HG03432 (cell line): ENCODE results near the gene GARRE1.

Experiments
- ATAC-seq: cut with Tn5 transposase; IDR thresholded peaks from one replicate; pipeline ENCODE4 v1.9.1; 2021; ENCODE audit warnings: mild to moderate bottlenecking, moderate library complexity; ENCODE audit not compliant: unreplicated experiment

GARRE1 gene

GRCh38 chr19:34288381-34288780 is 34.0 kb downstream of the GARRE1 start:
- ATAC-seq: no peak

DNA sequence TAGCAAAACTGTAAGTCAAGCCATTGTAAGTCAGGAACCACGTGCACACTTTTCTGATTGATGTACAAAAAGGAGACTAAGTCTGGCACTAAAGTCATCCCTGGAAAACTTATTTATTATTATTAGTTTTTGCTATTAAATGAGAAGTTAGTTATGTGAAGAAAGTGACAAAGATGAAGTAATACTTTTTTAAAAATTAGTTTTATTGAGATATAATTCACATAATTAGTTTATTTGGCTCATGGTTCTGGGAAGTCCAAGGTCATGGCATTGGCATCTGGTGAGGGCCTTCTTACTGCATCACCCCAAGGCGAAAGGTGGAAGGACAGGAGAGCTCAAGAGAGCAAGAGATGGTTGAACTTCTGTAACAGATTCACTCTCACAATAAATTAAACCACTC is 36.9 kb downstream of the GARRE1 start:
- ATAC-seq: no peak

DNA sequence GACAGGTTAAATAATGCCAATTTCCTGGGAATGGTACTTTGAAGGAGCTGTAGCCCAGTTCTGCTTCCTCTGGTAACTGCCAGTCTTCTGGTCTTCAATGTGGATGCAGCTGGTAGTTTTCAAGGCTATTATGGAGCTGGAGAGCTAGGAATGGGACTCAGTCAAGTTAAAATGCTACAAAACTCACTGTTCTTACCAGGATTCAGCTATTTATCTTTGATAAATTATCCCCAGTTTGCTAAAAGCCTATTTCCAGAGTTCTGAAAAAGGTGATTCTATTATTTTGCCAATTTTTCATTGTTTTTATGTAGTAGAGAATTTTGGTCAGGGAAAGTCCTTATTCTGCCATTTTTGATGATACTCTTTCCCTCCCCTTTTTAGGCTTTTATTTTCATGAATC is 40.7 kb downstream of the GARRE1 start:
- ATAC-seq: no peak

GRCh38 chr19:34298891-34299520 is 44.7 kb downstream of the GARRE1 start:
- ATAC-seq: no peak

GRCh38 chr19:34299576-34299975 is 45.2 kb downstream of the GARRE1 start:
- ATAC-seq: no peak

DNA sequence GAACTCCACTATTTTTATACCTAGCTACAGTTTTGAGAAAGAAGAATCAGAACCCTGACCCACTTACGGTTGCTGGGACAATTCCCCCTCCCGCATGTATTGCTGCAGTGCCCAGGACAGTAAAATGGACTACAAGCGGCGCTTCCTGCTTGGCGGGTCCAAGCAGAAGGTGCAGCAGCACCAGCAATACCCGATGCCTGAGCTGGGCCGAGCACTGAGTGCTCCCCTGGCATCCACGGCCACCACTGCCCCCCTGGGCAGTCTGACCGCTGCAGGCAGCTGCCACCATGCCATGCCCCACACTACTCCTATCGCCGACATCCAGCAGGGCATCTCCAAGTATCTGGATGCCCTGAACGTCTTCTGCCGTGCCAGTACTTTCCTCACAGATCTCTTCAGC is 46.0 kb downstream of the GARRE1 start:
- ATAC-seq: no peak

DNA sequence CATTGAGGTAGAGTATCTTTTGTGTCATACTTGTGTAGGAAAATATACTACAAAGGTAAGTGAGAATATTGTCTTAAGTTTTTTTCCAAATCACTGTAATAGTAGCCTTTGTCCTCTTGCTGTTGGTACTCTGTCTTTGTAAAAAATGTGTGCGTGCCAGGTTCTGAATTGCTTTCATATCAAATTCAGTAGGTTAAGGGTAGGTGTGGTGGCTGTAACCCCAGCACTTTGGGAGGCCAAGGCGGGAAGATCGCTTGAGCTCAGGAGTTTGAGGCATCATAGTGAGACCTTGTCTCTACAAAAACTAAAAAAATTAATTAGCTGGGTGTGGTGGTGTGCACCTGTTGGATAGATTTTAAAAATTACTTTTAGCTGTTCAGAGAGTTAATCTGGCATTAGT is 46.6 kb downstream of the GARRE1 start:
- ATAC-seq: no peak
